Measurements from ENCODE around the gene NR1I2. TPM values are rescaled to one million over a fixed set of nuclear protein-coding genes. Genes with fewer than 3 reads are reported as not detected.
A peak's percentile ranks its signal among the peaks of the same experiment; 100 is the strongest.

Gene NR1I2
- total RNA-seq, 1 donor from 2014 or later, result 0.23 TPM

DNA sequence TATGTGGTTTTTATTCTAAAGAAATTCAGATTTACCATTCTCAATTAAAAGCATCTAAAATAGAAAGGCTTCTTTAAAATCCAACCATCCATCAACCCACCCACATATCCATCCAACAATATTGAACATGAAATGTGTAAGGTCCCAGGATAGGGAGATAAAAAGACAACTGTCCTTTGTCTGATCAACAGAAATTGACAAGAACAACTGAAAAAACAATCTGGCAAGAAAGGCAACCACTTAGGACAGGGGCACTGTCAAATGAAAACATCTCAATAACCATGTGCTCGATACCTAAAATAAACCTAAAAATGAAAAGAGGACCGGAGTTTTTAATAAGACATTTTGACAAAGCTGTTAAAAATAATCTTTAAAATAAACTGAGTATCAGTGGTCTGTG lies 67.2 kb downstream of the NR1I2 start:
- TF ChIP-seq, protein P1, sequence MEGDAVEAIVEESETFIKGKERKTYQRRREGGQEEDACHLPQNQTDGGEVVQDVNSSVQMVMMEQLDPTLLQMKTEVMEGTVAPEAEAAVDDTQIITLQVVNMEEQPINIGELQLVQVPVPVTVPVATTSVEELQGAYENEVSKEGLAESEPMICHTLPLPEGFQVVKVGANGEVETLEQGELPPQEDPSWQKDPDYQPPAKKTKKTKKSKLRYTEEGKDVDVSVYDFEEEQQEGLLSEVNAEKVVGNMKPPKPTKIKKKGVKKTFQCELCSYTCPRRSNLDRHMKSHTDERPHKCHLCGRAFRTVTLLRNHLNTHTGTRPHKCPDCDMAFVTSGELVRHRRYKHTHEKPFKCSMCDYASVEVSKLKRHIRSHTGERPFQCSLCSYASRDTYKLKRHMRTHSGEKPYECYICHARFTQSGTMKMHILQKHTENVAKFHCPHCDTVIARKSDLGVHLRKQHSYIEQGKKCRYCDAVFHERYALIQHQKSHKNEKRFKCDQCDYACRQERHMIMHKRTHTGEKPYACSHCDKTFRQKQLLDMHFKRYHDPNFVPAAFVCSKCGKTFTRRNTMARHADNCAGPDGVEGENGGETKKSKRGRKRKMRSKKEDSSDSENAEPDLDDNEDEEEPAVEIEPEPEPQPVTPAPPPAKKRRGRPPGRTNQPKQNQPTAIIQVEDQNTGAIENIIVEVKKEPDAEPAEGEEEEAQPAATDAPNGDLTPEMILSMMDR (IDR thresholded peaks at IDR 0.05; ENCODE audit: unreplicated experiment), result no peak
- H3K36me3 Mint-ChIP-seq (ENCODE audit: low read depth, unreplicated experiment), result peaks cover 27% of the 10 kb centered on the region
- no peak overlapping the region for H3K4me3 Mint-ChIP-seq (ENCODE audit: unreplicated experiment)
- H3K27me3 Mint-ChIP-seq (ENCODE audit: unreplicated experiment), result peaks cover 4% of the 10 kb centered on the region
- DNase-seq (ENCODE audit: low spot score), result no peak
- H3K27ac Mint-ChIP-seq (ENCODE audit: unreplicated experiment), result no peak overlapping the region
- peaks cover 2% of the 10 kb centered on the region for H3K4me1 Mint-ChIP-seq (ENCODE audit: unreplicated experiment)
- no peaks in the 10 kb centered on the region for H3K9me3 Mint-ChIP-seq (ENCODE audit: unreplicated experiment)

DNA sequence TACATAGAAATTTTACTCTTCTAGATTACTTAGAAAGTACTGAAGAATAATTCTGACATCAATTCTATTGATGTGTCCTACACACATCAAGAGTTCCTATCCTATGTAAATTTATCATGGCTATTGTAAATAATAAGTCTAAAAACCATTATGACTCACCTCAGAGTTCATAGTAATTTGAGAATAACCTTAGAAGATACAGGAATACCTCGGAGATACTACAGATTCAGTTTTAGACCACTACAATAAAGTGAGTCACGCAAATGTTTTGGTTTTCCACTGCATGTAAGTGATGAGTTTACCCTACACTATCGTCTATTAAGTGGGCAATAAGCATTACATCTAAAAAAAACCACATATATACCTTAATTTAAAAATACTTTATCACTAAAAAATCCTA lies 74.8 kb downstream of the NR1I2 start:
- no peaks in the 10 kb centered on the region for H3K9me3 Mint-ChIP-seq (ENCODE audit: unreplicated experiment)
- TF ChIP-seq, protein P1 (IDR thresholded peaks at IDR 0.05; ENCODE audit: unreplicated experiment), result no peak
- no peak for DNase-seq (ENCODE audit: low spot score)
- no peaks in the 10 kb centered on the region for H3K27me3 Mint-ChIP-seq (ENCODE audit: unreplicated experiment)
- H3K4me3 Mint-ChIP-seq (ENCODE audit: unreplicated experiment), result peak overlapping the region; percentile 5
- H3K4me1 Mint-ChIP-seq (ENCODE audit: unreplicated experiment), result no peaks in the 10 kb centered on the region
- peaks cover 52% of the 10 kb centered on the region for H3K36me3 Mint-ChIP-seq (ENCODE audit: low read depth, unreplicated experiment)
- no peak overlapping the region for H3K27ac Mint-ChIP-seq (ENCODE audit: unreplicated experiment)

DNA sequence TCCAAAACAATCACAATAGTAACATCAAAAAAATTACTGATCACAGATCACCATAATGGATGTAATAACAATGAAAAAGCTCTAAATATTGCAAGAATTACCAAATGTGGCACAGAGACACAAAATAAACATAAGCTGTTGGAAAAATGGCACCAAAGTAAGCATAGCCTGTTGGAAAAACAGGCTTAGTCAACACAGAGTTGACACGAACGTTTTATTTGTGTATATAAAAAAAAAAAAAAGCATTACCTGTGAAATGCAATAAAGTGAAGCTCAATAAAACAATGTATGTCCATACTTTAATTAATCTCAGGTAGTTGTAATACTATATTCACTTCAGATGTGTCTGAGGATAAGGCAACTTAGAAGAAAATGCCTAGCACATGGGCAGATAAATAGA lies 77.1 kb downstream of the NR1I2 start:
- Mint-ChIP-seq H3K27me3 (ENCODE audit: unreplicated experiment) (no peaks in the 10 kb centered on the region), H3K4me3 (ENCODE audit: unreplicated experiment) (peak overlapping the region; percentile 34), H3K9me3 (ENCODE audit: unreplicated experiment) (no peaks in the 10 kb centered on the region), H3K4me1 (ENCODE audit: unreplicated experiment) (no peaks in the 10 kb centered on the region), H3K36me3 (ENCODE audit: low read depth, unreplicated experiment) (peaks cover 60% of the 10 kb centered on the region), H3K27ac (ENCODE audit: unreplicated experiment) (no peak overlapping the region)
- no peak for DNase-seq (ENCODE audit: low spot score)
- TF ChIP-seq, protein P1 (IDR thresholded peaks at IDR 0.05; ENCODE audit: unreplicated experiment), result no peak

DNA sequence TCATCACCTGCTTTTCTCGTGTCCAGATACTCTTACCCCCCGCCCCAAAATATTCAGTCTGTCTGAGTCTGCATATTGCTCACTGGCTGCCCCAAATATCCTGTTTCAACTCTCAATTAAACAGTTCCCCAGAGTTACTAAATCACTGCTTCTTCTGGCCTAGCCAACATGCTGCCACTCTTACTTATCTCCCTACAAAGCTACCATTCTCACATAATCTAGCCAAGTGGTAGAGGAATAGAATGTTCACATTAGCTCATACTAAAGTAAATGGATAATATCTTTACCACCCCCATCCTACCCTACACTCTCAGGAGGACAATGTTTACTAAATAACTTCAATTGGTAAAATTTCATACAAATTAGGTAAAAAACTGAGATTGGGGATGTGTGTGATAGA lies 77.8 kb downstream of the NR1I2 start:
- DNase-seq (ENCODE audit: low spot score), result no peak
- peak overlapping the region; percentile 6 for H3K4me3 Mint-ChIP-seq (ENCODE audit: unreplicated experiment)
- H3K9me3 Mint-ChIP-seq (ENCODE audit: unreplicated experiment), result no peaks in the 10 kb centered on the region
- TF ChIP-seq, protein P1 (IDR thresholded peaks at IDR 0.05; ENCODE audit: unreplicated experiment), result no peak
- H3K27ac Mint-ChIP-seq (ENCODE audit: unreplicated experiment), result no peak overlapping the region
- H3K4me1 Mint-ChIP-seq (ENCODE audit: unreplicated experiment), result no peaks in the 10 kb centered on the region
- H3K27me3 Mint-ChIP-seq (ENCODE audit: unreplicated experiment), result no peaks in the 10 kb centered on the region
- peaks cover 55% of the 10 kb centered on the region for H3K36me3 Mint-ChIP-seq (ENCODE audit: low read depth, unreplicated experiment)

DNA sequence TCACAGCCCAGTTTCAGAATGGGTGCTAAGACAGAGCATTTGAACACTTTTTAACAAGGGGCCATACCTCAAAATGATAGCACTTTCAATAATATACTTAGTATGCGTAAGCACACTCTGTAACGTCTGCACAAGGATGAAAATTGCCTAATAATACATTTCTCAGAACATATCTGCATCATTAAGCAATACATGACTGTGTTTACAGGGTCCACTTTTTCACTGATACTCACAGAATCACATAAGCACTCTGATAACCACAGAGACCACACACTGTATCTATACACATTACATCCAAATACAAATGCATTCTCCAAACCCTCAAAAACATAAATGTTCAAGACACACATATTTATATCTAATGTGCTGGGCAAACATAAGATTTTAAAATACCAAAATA lies 79.8 kb downstream of the NR1I2 start:
- Mint-ChIP-seq H3K27me3 (ENCODE audit: unreplicated experiment) (no peaks in the 10 kb centered on the region), H3K4me3 (ENCODE audit: unreplicated experiment) (no peak overlapping the region), H3K27ac (ENCODE audit: unreplicated experiment) (no peak overlapping the region), H3K9me3 (ENCODE audit: unreplicated experiment) (no peaks in the 10 kb centered on the region), H3K36me3 (ENCODE audit: low read depth, unreplicated experiment) (peaks cover 44% of the 10 kb centered on the region), H3K4me1 (ENCODE audit: unreplicated experiment) (no peaks in the 10 kb centered on the region)
- DNase-seq (ENCODE audit: low spot score), result no peak
- TF ChIP-seq, protein P1 (IDR thresholded peaks at IDR 0.05; ENCODE audit: unreplicated experiment), result no peak

Measured in endothelial cell (in vitro differentiated cells).